CD4-positive, alpha-beta T cell treated with Interleukin-21 for 1 hour (primary cell): ENCODE results near the gene RTL10.

Experiments used
- DNase-seq: peaks from one replicate; pipeline ENCODE4 v3.0.0-alpha.2; 2020

Gene RTL10

GRCh38 chr22:19875531-19876313, 21.0 kb upstream of the RTL10 start:
- DNase-seq, result no peak

GRCh38 chr22:19875061-19875530, 20.4 kb upstream of the RTL10 start:
- no peak for DNase-seq

- DNase-seq, result peak; percentile 31
These were observed 19.8 kb upstream of the RTL10 start for GRCh38 chr22:19874307-19875060.

- no peak for DNase-seq
These were observed 19.3 kb upstream of the RTL10 start for GRCh38 chr22:19873960-19874306.

- no peak for DNase-seq
These were observed 18.7 kb upstream of the RTL10 start for GRCh38 chr22:19873138-19873959.

GRCh38 chr22:19872779-19873137, 18.1 kb upstream of the RTL10 start:
- no peak for DNase-seq

- DNase-seq, result no peak
These were observed 17.4 kb upstream of the RTL10 start for GRCh38 chr22:19871845-19872778.

- no peak for DNase-seq
These were observed 16.6 kb upstream of the RTL10 start for GRCh38 chr22:19871023-19871844.

- no peak for DNase-seq
These were observed 15.7 kb upstream of the RTL10 start for GRCh38 chr22:19870153-19871022.

GRCh38 chr22:19869497-19870152, 15.0 kb upstream of the RTL10 start:
- DNase-seq, result no peak

- DNase-seq, result no peak
These were observed 14.2 kb upstream of the RTL10 start for GRCh38 chr22:19868773-19869471.

GRCh38 chr22:19868333-19868732, 13.7 kb upstream of the RTL10 start:
- no peak for DNase-seq

GRCh38 chr22:19867617-19868016, 12.9 kb upstream of the RTL10 start:
- no peak for DNase-seq

GRCh38 chr22:19866665-19867009, 12.0 kb upstream of the RTL10 start:
- no peak for DNase-seq

GRCh38 chr22:19865141-19865829, 10.6 kb upstream of the RTL10 start:
- DNase-seq, result no peak

- DNase-seq, result no peak
These were observed 9.9 kb upstream of the RTL10 start for GRCh38 chr22:19864538-19865106.

- no peak for DNase-seq
These were observed 8.9 kb upstream of the RTL10 start for GRCh38 chr22:19863571-19863970.

GRCh38 chr22:19862619-19863246, 8.1 kb upstream of the RTL10 start:
- no peak for DNase-seq
